Stomach (tissue), 4 donors: ENCODE data around the gene CETN3.

ENCODE experiments used
- EP300 ChIP-seq: sonication (generic); formaldehyde crosslinking; IDR thresholded peaks from one replicate; pipeline ENCODE4 v1.6.1; 2017; ENCODE audit warnings: antibody characterized with exemption
- POLR2A ChIP-seq, 4 donors: fragments of 450-650 bp; IDR thresholded peaks; one replicate each; pipeline ENCODE4 v1.6.1; 2016; ENCODE audit warnings: antibody characterized with exemption in 4 of 4, control low read depth in 2 of 4, mild to moderate bottlenecking in 1 of 4, moderate library complexity in 1 of 4
- POLR2AphosphoS5 ChIP-seq, 3 donors: sonication (generic); formaldehyde crosslinking; IDR thresholded peaks; one replicate each; pipeline ENCODE4 v1.6.1; 2016; ENCODE audit warnings: antibody characterized with exemption in 3 of 3
- TF ChIP-seq, protein P1 (sequence below), 7 experiments: fragments of 450-650 bp in 4 of 7; fragments of 200-600 bp in 3 of 7; sonication (generic) in 3 of 7; IDR thresholded peaks; one replicate each; pipeline ENCODE4 v1.5.1; 2016 to 2019; ENCODE audit warnings: antibody characterized with exemption in 7 of 7, control low read depth in 2 of 7, mild to moderate bottlenecking in 1 of 7

DNA sequence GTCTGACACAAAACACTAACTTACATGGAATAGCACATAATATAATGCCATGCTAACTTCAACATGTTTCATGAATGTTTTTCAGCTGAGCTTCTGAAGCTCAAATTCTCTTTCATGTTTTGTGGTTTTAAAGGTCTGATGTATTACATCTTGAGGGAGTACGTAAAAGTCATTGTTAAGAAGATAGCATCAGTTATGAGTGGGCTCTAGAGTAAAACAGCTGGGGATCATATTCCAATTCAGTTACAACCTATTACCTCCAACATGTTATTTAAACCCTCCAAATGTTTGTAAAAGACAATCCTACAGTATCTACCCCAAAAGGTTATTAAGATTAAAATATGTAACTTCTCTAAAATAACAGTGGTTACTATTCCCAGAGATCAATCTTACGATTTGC is 19.2 kb downstream of the CETN3 start:
- TF ChIP-seq, protein P1, sequence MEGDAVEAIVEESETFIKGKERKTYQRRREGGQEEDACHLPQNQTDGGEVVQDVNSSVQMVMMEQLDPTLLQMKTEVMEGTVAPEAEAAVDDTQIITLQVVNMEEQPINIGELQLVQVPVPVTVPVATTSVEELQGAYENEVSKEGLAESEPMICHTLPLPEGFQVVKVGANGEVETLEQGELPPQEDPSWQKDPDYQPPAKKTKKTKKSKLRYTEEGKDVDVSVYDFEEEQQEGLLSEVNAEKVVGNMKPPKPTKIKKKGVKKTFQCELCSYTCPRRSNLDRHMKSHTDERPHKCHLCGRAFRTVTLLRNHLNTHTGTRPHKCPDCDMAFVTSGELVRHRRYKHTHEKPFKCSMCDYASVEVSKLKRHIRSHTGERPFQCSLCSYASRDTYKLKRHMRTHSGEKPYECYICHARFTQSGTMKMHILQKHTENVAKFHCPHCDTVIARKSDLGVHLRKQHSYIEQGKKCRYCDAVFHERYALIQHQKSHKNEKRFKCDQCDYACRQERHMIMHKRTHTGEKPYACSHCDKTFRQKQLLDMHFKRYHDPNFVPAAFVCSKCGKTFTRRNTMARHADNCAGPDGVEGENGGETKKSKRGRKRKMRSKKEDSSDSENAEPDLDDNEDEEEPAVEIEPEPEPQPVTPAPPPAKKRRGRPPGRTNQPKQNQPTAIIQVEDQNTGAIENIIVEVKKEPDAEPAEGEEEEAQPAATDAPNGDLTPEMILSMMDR (IDR thresholded peaks at IDR 0.05), result no peak
- TF ChIP-seq POLR2A (IDR thresholded peaks at IDR 0.05) (no peak), POLR2AphosphoS5 (IDR thresholded peaks at IDR 0.05) (no peak), EP300 (no peak)
